Measurements from ENCODE around the gene TWSG1. TPM values are rescaled to one million over a fixed set of nuclear protein-coding genes. Genes with fewer than 3 reads are reported as not detected.

Gene TWSG1
- total and polyA plus RNA-seq, 2 of the 13 experiments (the other 11 are each of a cell fraction or from before 2014, with no cell fraction given) = 6.6 to 9.4 TPM

GRCh38 chr18:9435041-9435440, 100.5 kb downstream of the TWSG1 start:
- Histone ChIP-seq H3K4me1 (ENCODE audit: insufficient read depth, low read length) (peaks cover 6% of the 10 kb centered on the region; the same call in 1 of the 2 replicates), H4K20me1 (ENCODE audit: insufficient read depth, low read length) (no peaks in the 10 kb centered on the region), H3K4me2 (ENCODE audit: low read depth, low read length) (no peak overlapping the region), H3K9ac (ENCODE audit: insufficient read depth, low read depth, low read length) (no peak overlapping the region), H3K79me2 (ENCODE audit: insufficient read depth, low read length) (no peaks in the 10 kb centered on the region), H2AFZ (ENCODE audit: low read length) (no peak overlapping the region), H3K36me3 (replicated peaks in 1 of 2; ENCODE audit: control insufficient read depth in 1 of 2, insufficient read depth in 2 of 2, low read length in 2 of 2) (no peaks in the 10 kb centered on the region), H3K9me3 (ENCODE audit: low read length) (no peaks in the 10 kb centered on the region), H3K4me3 (replicated peaks in 1 of 3; ENCODE audit: insufficient read depth in 1 of 3, low read depth in 2 of 3, low read length in 3 of 3) (no peak overlapping the region), H3K27ac (ENCODE audit: extremely low read length, insufficient read depth, low read length) (no peak overlapping the region), H3K27me3 (ENCODE audit: control insufficient read depth in 1 of 2, insufficient read depth in 2 of 2, low read length in 2 of 2) (no peaks in the 10 kb centered on the region; a peak in 1 of 5 replicates)
- in situ Hi-C loops (cut with HindIII; ENCODE audit: extremely low pct_ligation_motif_present, low pct_unique_long_range_greater_than_20kb) (no loop called here), intact Hi-C loops (cut with micrococcal nuclease; ENCODE audit: unreplicated experiment) (no loop called here)
- no TSS peak for BruUV-seq (replicated peaks)
- TF ChIP-seq ZBTB33 (CRISPR knock-in tag; IDR thresholded peaks at IDR 0.05) (peak; percentile 27; the same call in 1 of the 2 replicates), ZNF335 (CRISPR knock-in tag; IDR thresholded peaks at IDR 0.05) (no peak)
- WGBS (ENCODE audit: low lambda C conversion rate) = 59% methylated on average over 8 of the region's 17 CpGs
- FAIRE-seq = no peak
- CTCF ChIA-PET (ENCODE audit: low intra/inter-chr PET ratio, low total read pairs) = no interaction called here
- ATAC-seq = peak; percentile 44; the same call in 2 of the 3 replicates
- POLR2A ChIA-PET = no interaction called here
- no peak for DNase-seq (ENCODE audit: low spot score)

GRCh38 chr18:9436206-9436929, 101.8 kb downstream of the TWSG1 start:
- no peaks in the 10 kb centered on the region for H4K20me1 ChIP-seq (ENCODE audit: insufficient read depth, low read length)
- TF ChIP-seq, protein P1, sequence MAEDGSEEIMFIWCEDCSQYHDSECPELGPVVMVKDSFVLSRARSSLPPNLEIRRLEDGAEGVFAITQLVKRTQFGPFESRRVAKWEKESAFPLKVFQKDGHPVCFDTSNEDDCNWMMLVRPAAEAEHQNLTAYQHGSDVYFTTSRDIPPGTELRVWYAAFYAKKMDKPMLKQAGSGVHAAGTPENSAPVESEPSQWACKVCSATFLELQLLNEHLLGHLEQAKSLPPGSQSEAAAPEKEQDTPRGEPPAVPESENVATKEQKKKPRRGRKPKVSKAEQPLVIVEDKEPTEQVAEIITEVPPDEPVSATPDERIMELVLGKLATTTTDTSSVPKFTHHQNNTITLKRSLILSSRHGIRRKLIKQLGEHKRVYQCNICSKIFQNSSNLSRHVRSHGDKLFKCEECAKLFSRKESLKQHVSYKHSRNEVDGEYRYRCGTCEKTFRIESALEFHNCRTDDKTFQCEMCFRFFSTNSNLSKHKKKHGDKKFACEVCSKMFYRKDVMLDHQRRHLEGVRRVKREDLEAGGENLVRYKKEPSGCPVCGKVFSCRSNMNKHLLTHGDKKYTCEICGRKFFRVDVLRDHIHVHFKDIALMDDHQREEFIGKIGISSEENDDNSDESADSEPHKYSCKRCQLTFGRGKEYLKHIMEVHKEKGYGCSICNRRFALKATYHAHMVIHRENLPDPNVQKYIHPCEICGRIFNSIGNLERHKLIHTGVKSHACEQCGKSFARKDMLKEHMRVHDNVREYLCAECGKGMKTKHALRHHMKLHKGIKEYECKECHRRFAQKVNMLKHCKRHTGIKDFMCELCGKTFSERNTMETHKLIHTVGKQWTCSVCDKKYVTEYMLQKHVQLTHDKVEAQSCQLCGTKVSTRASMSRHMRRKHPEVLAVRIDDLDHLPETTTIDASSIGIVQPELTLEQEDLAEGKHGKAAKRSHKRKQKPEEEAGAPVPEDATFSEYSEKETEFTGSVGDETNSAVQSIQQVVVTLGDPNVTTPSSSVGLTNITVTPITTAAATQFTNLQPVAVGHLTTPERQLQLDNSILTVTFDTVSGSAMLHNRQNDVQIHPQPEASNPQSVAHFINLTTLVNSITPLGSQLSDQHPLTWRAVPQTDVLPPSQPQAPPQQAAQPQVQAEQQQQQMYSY (CRISPR knock-in tag; IDR thresholded peaks at IDR 0.05) = no peak
- TF ChIP-seq SMYD3 (CRISPR knock-in tag; IDR thresholded peaks at IDR 0.05) = no peak
- no peak for TF ChIP-seq SNAPC2 (CRISPR knock-in tag; IDR thresholded peaks at IDR 0.05)
- TF ChIP-seq ZNF652 (CRISPR knock-in tag; IDR thresholded peaks at IDR 0.05; ENCODE audit: borderline replicate concordance, low read depth) = no peak
- no peak for TF ChIP-seq CBFB (CRISPR knock-in tag; IDR thresholded peaks at IDR 0.05)
- TF ChIP-seq BRD4 (CRISPR knock-in tag; IDR thresholded peaks at IDR 0.05) = no peak
- no peak for TF ChIP-seq KAT7 (CRISPR knock-in tag; IDR thresholded peaks at IDR 0.05; ENCODE audit: borderline replicate concordance)
- H3K4me2 ChIP-seq (ENCODE audit: low read depth, low read length) = no peak overlapping the region
- no peak overlapping the region for H3K4me3 ChIP-seq (replicated peaks in 1 of 3; ENCODE audit: insufficient read depth in 1 of 3, low read depth in 2 of 3, low read length in 3 of 3)
- no peak for DNase-seq (ENCODE audit: low spot score)
- ATAC-seq = no peak
- H3K27me3 ChIP-seq (ENCODE audit: control insufficient read depth in 1 of 2, insufficient read depth in 2 of 2, low read length in 2 of 2) = no peaks in the 10 kb centered on the region; a peak in 1 of 5 replicates
- H3K36me3 ChIP-seq (replicated peaks in 1 of 2; ENCODE audit: control insufficient read depth in 1 of 2, insufficient read depth in 2 of 2, low read length in 2 of 2) = no peaks in the 10 kb centered on the region
- H2AFZ ChIP-seq (ENCODE audit: low read length) = no peak overlapping the region
- ChIA-PET CTCF (ENCODE audit: low intra/inter-chr PET ratio, low total read pairs) (no interaction called here), POLR2A (no interaction called here)
- H3K4me1 ChIP-seq (ENCODE audit: insufficient read depth, low read length) = peaks cover 6% of the 10 kb centered on the region; the same call in 1 of the 2 replicates
- no TSS peak for BruUV-seq (replicated peaks)
- in situ Hi-C loops (cut with HindIII; ENCODE audit: extremely low pct_ligation_motif_present, low pct_unique_long_range_greater_than_20kb) (no loop called here), intact Hi-C loops (cut with micrococcal nuclease; ENCODE audit: unreplicated experiment) (no loop called here)
- H3K79me2 ChIP-seq (ENCODE audit: insufficient read depth, low read length) = no peaks in the 10 kb centered on the region
- H3K27ac ChIP-seq (ENCODE audit: extremely low read length, insufficient read depth, low read length) = no peak overlapping the region
- no peak for FAIRE-seq
- no peaks in the 10 kb centered on the region for H3K9me3 ChIP-seq (ENCODE audit: low read length)
- WGBS (ENCODE audit: low lambda C conversion rate) = 43% methylated on average over 5 of the region's 5 CpGs
- H3K9ac ChIP-seq (ENCODE audit: insufficient read depth, low read depth, low read length) = no peak overlapping the region

All from HepG2 (cell line).